Spinal cord (tissue), 10 donors: ENCODE data around the gene CADPS2. TPM values are rescaled to one million over a fixed set of nuclear protein-coding genes. Genes with fewer than 3 reads are reported as not detected.

Source experiments
- DNase-seq, 6 donors: peaks; one replicate each; pipeline versions ENCODE4 v3.0.0 to v3.0.0-alpha.2; 2013 to 2015; ENCODE audit warnings: low spot score in 6 of 6, low read depth in 4 of 6
- H3K27ac ChIP-seq: one replicate; pipeline ENCODE4 v1.5.1; 2013; ENCODE audit warnings: low read depth, low read length, control low read depth
- H3K27me3 ChIP-seq: one replicate; pipeline ENCODE4 v1.6.1; 2013; ENCODE audit warnings: low read length; ENCODE audit not compliant: control insufficient read depth, insufficient read depth
- H3K36me3 ChIP-seq: one replicate; pipeline ENCODE4 v1.6.1; 2013; ENCODE audit warnings: low read length; ENCODE audit not compliant: control insufficient read depth, insufficient read depth
- H3K4me1 ChIP-seq: one replicate; pipeline ENCODE4 v1.6.1; 2013; ENCODE audit warnings: low read length; ENCODE audit not compliant: control insufficient read depth, insufficient read depth
- H3K4me3 ChIP-seq: one replicate; pipeline ENCODE4 v1.5.1; 2013; ENCODE audit warnings: low read depth, low read length, control low read depth
- H3K9me3 ChIP-seq: one replicate; pipeline ENCODE4 v1.6.1; 2013; ENCODE audit warnings: low read length; ENCODE audit not compliant: control insufficient read depth, insufficient read depth
- WGBS: methylation state at CpG from one replicate; pipeline ENCODE4 v1.1.5; 2013; ENCODE audit warnings: missing lambda C conversion rate; ENCODE audit not compliant: insufficient coverage; 5-methylcytosine and 5-hydroxymethylcytosine counted together
- long read RNA-seq, 4 donors: transcript quantifications; one replicate each; lab custom pipeline, GENCODE V29; 2026
- polyA plus RNA-seq, 2 donors: library from polyadenylated mRNA; unstranded; fragments of 120-200 nt; gene quantifications; one replicate each; pipeline ENCODE4 v1.2.1, GENCODE V29; 2013; ENCODE audit not compliant: insufficient read length in 2 of 2
- total RNA-seq, 2 donors: library from RNA; depleted of rRNA in 1 of 2; stranded (reverse); fragments of 120-200 nt in 1 of 2; fragments of >200 nt in 1 of 2; gene quantifications; one replicate each; pipeline versions ENCODE4 v1.2.3 to v1.2.4, GENCODE V29; 2013 to 2014
- donor health status: healthy.

The CADPS2 gene
- total RNA-seq: 10 to 100 TPM; 36.7 to 40.5 TPM
- polyA plus RNA-seq: 10 to 100 TPM; 18.7 to 24.1 TPM
- long read RNA-seq, donor 1: 0 reads
- long read RNA-seq, donor 2: 0 reads
- long read RNA-seq, donor 3: 0 reads
- long read RNA-seq, donor 4: 0 reads

DNA sequence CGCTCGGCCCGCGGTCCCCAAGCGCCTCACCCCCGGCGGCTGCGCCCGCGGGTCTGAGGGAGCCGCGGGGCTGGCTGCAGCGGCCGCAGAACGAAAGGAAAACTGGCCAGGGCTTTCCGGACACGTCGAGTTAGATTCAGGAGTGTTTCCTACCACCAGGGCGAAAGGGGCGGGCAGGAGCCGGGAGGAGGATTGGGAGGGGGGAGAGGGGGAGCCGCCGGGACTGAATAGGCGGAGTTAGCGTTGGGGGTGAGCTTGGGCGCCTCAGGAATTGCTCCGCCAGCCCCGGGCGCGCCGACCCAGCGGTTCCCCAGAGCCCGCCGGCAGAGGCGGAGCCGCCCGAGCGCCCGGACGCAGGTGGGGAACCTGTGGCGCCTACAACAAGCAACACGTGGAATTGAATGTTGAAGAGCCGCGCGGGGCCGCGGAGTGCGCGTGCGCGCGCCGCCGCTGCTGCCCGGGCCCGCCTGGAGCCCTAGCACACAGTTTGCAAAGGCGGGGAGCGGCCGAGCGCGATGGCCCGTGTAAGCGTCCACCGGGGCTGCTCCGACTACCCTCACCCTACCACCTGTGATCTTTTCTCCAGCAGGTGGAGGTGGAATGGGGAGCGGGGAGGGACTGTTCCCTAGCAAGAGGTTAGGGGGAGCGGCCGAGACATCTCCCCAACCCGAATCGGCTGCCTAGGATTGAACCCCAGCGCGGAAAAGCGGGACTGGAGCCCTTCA is at the start of gene CADPS2:
CADPS2 (minus strand) TSS at position 104 of the 725 bp plus-strand sequence. CDS start 123 bp downstream, outside the sequence.
- no peaks in the 10 kb centered on the region for H3K9me3 ChIP-seq
- peak; percentile 61 to 90 (median 64) for DNase-seq
- peak within 1 kb of the TSS; percentile 67 for H3K27ac ChIP-seq
- H3K27me3 ChIP-seq: peaks cover 3% of the 10 kb centered on the region
- peak within 1 kb of the TSS; percentile 76 for H3K4me3 ChIP-seq
- H3K4me1 ChIP-seq: peaks cover 6% of the 10 kb centered on the region
- WGBS: 0% methylated on average over 64 of the region's 73 CpGs
- H3K36me3 ChIP-seq: no peaks in the 10 kb centered on the region

DNA sequence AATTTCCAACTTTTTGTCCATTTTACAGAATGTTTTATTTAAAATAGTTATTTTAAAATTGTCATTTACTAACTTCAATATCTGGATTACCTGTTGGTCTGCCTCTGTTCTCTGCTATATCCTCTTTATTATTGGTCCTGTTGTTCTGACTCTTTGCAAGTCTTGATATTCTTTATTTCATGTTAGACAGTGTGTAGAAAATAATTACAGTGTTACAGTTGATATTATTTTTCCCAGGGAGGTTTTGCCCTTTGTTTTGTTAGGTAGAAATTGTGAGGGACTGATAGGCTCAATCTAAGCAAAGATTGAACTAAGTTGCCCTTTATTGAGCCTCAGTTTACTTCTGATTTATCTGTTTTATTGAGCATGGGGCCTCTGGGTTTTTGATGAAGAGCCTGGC is 49.4 kb upstream of the CADPS2 start:
- Histone ChIP-seq H3K27ac (no peak overlapping the region), H3K9me3 (no peaks in the 10 kb centered on the region), H3K4me3 (no peak overlapping the region), H3K27me3 (no peaks in the 10 kb centered on the region), H3K4me1 (no peaks in the 10 kb centered on the region), H3K36me3 (no peaks in the 10 kb centered on the region)
- DNase-seq: no peak

DNA sequence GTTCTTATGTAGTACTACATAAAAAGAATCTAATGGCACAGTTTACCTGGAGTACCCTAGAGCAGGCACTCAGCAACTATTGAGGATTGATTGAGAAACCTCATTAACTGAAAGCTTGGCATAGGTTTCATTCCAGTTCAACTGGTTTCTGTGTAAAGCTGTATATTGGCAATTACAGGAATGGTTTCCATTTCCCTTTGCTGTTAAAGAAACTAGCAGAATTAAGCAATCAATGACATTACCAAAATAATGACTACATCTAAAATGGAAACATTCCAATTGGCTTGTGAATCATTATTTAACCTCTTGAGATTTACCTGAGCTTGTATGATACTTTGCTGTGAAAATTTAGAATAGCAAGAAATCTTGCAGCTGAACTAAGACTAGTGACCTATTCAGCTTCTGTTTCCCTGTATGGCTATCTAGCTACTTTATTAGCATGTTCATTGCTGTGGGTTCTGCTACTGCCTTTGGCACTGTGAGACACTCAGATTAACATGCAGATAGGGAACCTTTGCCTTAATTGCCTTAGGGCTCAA is 33.5 kb upstream of the CADPS2 start:
- no peak overlapping the region for H3K27ac ChIP-seq
- no peaks in the 10 kb centered on the region for H3K36me3 ChIP-seq
- H3K4me3 ChIP-seq: no peak overlapping the region
- no peaks in the 10 kb centered on the region for H3K4me1 ChIP-seq
- no peaks in the 10 kb centered on the region for H3K9me3 ChIP-seq
- peak in 3 of 6 donors; percentile 2 to 25 (median 11) for DNase-seq
- H3K27me3 ChIP-seq: no peaks in the 10 kb centered on the region

DNA sequence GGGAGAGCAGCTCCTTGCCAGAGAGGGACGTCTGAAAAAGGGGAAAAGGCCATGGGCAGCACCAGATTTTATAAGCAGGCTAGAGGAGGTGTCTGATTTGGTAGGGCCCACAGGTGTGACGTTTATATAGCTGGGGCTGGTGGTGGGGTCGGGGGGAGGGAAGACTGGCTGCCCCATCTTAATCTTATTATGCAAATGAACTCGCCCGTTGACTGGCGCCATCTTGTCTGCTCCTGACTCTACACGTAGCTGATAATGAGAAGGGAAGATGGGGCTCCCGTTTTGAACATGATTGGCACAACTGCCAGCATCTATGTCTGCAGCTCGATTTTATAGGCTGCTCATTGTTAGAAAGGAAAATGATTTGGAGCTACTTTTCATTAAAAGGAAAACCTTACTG is 28.6 kb upstream of the CADPS2 start:
- no peak overlapping the region for H3K27ac ChIP-seq
- H3K4me3 ChIP-seq: no peak overlapping the region
- H3K36me3 ChIP-seq: no peaks in the 10 kb centered on the region
- no peaks in the 10 kb centered on the region for H3K9me3 ChIP-seq
- H3K27me3 ChIP-seq: no peaks in the 10 kb centered on the region
- DNase-seq: no peak
- no peaks in the 10 kb centered on the region for H3K4me1 ChIP-seq
- 97% methylated on average over 6 of the region's 9 CpGs for WGBS

DNA sequence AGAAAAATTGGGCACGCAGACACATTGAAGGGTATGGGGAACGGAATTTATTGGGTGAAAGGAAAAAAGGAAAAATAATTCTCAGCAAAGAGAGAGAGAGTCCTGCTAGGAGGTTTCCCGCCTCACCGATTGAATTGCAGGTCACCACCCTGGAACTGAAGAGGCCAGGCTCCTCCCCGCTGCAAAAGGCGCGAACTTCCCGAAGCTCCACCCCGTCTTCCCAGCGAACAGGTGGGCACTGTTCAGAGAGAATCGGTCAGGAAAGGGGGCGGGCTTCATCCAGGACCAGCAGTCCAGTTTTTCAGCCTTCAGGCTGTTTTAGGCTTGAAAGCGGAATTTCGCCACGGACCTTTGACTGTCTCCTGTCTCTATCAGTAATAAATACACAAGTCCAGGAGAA is 27.3 kb upstream of the CADPS2 start:
- H3K9me3 ChIP-seq: no peaks in the 10 kb centered on the region
- 90% methylated on average over 15 of the region's 15 CpGs for WGBS
- no peak for DNase-seq
- H3K4me3 ChIP-seq: no peak overlapping the region
- H3K36me3 ChIP-seq: no peaks in the 10 kb centered on the region
- no peak overlapping the region for H3K27ac ChIP-seq
- no peaks in the 10 kb centered on the region for H3K27me3 ChIP-seq
- H3K4me1 ChIP-seq: no peaks in the 10 kb centered on the region

- Histone ChIP-seq H3K4me3 (no peak overlapping the region), H3K27me3 (no peaks in the 10 kb centered on the region), H3K4me1 (no peaks in the 10 kb centered on the region), H3K36me3 (no peaks in the 10 kb centered on the region), H3K9me3 (no peaks in the 10 kb centered on the region), H3K27ac (no peak overlapping the region)
- DNase-seq: no peak
- WGBS: 100% methylated on average over 1 of the region's 5 CpGs
Observed at GRCh38 chr7:122902751-122903495, 16.7 kb upstream of the CADPS2 start.

DNA sequence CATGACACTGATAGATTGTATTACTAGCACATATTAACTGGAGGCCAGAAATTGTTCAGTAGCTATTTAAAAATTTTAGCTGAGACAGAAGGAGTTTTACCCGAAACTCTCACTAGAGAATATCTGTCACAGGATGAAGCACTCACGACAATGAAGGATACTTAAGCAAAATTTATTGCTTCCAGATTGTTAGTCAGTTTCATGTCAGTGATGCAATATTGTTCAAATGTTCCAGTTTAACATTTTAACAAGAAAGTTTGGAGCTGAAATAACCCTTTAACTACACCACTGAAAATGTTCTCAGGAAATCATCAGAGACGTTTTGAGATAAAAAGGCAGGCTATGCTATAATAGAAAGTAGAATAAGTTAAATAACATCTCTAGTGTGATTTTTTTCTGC is 15.0 kb upstream of the CADPS2 start:
- Histone ChIP-seq H3K9me3 (no peaks in the 10 kb centered on the region), H3K4me1 (no peaks in the 10 kb centered on the region), H3K36me3 (no peaks in the 10 kb centered on the region), H3K4me3 (no peak overlapping the region), H3K27ac (no peak overlapping the region), H3K27me3 (no peaks in the 10 kb centered on the region)
- whole genome bisulfite sequencing: no CpG with 5 or more reads among the region's 3 CpGs
- DNase-seq: peak in 1 of 6 donors; percentile 23

- Histone ChIP-seq H3K36me3 (no peaks in the 10 kb centered on the region), H3K27me3 (no peaks in the 10 kb centered on the region), H3K9me3 (no peaks in the 10 kb centered on the region), H3K27ac (no peak overlapping the region), H3K4me3 (no peak overlapping the region), H3K4me1 (no peaks in the 10 kb centered on the region)
- peak in 1 of 6 donors; percentile 43 for DNase-seq
- whole genome bisulfite sequencing: no CpG with 5 or more reads among the region's 2 CpGs
Observed at GRCh38 chr7:122896509-122896908, 10.2 kb upstream of the CADPS2 start.

GRCh38 chr7:122893486-122893885 is 7.2 kb upstream of the CADPS2 start:
- no peak for DNase-seq
- no peaks in the 10 kb centered on the region for H3K9me3 ChIP-seq
- no peak overlapping the region for H3K27ac ChIP-seq
- no peaks in the 10 kb centered on the region for H3K27me3 ChIP-seq
- no peaks in the 10 kb centered on the region for H3K4me1 ChIP-seq
- H3K36me3 ChIP-seq: no peaks in the 10 kb centered on the region
- WGBS: no CpG with 5 or more reads among the region's 2 CpGs
- no peak overlapping the region for H3K4me3 ChIP-seq
